HCT116 (cell line): Measurements from ENCODE around the gene CPT2.

Source experiments
- EZH2 ChIP-seq: fragments of 200-600 bp; sonication (generic); IDR thresholded peaks from 2 replicates; pipeline ENCODE4 v1.6.1; 2017; ENCODE audit warnings: antibody characterized with exemption, mixed run types
- POLR2AphosphoS5 ChIP-seq: IDR thresholded peaks from 2 replicates; pipeline ENCODE4 v1.6.1; 2011; ENCODE audit warnings: mild to moderate bottlenecking, low read depth, low read length, moderate library complexity
- YY1 ChIP-seq: IDR thresholded peaks from 2 replicates; pipeline ENCODE4 v1.6.1; 2011; ENCODE audit warnings: low read length, low read depth, moderate library complexity, mild to moderate bottlenecking; ENCODE audit not compliant: insufficient replicate concordance; ENCODE audit errors: extremely low read depth

DNA sequence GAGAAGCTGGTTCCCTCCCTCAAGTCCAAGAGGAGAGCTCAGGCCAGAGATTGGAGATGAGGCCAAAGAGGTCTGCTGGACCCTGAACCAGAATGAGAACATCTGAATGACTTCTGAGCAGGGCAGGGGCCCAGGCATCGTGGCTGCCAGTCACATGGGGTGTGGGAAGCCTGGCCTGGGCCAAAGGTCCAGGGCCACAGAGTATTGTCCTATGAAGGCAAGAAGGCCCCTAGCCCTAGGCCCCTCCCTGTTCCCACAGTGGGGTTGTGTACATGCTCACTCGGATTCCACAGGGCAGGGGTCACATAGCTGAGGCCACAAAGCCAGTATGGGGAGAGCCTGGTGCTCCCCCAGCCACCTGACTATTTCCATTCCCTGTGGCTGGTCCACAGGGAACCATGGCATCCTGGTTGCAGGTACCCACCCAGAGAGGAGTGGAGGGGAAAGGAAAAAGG lies 35.7 kb upstream of the CPT2 start:
- TF ChIP-seq POLR2AphosphoS5 = no peak
- TF ChIP-seq EZH2 = no peak
- no peak for TF ChIP-seq YY1
